Measurements from ENCODE around the gene CUBN. TPM values are rescaled to one million over a fixed set of nuclear protein-coding genes. Genes with fewer than 3 reads are reported as not detected.

CUBN gene
- total RNA-seq, 1 experiment from 2014 or later = 0.46 TPM

GRCh38 chr10:16938952-16939351 lies 190.7 kb downstream of the CUBN start:
- H3K27me3 Mint-ChIP-seq (ENCODE audit: low read depth) = peaks cover 3% of the 10 kb centered on the region; the same call in 1 of the 2 replicates
- H3K4me1 Mint-ChIP-seq = peaks cover 7% of the 10 kb centered on the region
- H3K4me3 Mint-ChIP-seq = no peak overlapping the region
- CTCF ChIA-PET = no interaction called here
- POLR2A ChIA-PET = no interaction called here
- TF ChIP-seq NR2C2 (CRISPR knock-in tag; IDR thresholded peaks at IDR 0.05) (no peak), USF2 (CRISPR knock-in tag; IDR thresholded peaks at IDR 0.05) (no peak), FOXP4 (CRISPR knock-in tag; IDR thresholded peaks at IDR 0.05) (no peak), CREM (CRISPR knock-in tag; IDR thresholded peaks at IDR 0.05) (no peak), ZNF423 (CRISPR knock-in tag; IDR thresholded peaks at IDR 0.05) (no peak), NFYB (CRISPR knock-in tag; conservative IDR thresholded peaks at IDR 0.05; ENCODE audit: low read depth) (no peak), ZBTB43 (CRISPR knock-in tag; IDR thresholded peaks at IDR 0.05) (no peak), ZNF425 (CRISPR knock-in tag; conservative IDR thresholded peaks at IDR 0.05) (no peak), ATF3 (CRISPR knock-in tag; conservative IDR thresholded peaks at IDR 0.05) (no peak), CREB1 (CRISPR knock-in tag; IDR thresholded peaks at IDR 0.05) (no peak), ELF4 (CRISPR knock-in tag; IDR thresholded peaks at IDR 0.05; ENCODE audit: low read depth) (no peak), E2F5 (CRISPR knock-in tag; IDR thresholded peaks at IDR 0.05) (no peak), ZNF219 (CRISPR knock-in tag; IDR thresholded peaks at IDR 0.05; ENCODE audit: borderline replicate concordance) (no peak), ZNF263 (CRISPR knock-in tag; IDR thresholded peaks at IDR 0.05; ENCODE audit: low read depth) (no peak)
- DNase-seq (ENCODE audit: low spot score) (no peak), ATAC-seq (no peak)
- no peaks in the 10 kb centered on the region for H3K36me3 Mint-ChIP-seq
- no peak overlapping the region for H3K27ac Mint-ChIP-seq
- H3K9me3 Mint-ChIP-seq = no peaks in the 10 kb centered on the region

- POLR2A ChIA-PET = no interaction called here
- ATAC-seq = no peak
- DNase-seq (ENCODE audit: low spot score) = no peak
- CTCF ChIA-PET = no interaction called here
- Mint-ChIP-seq H3K36me3 (no peaks in the 10 kb centered on the region), H3K27ac (no peak overlapping the region), H3K9me3 (no peaks in the 10 kb centered on the region), H3K27me3 (ENCODE audit: low read depth) (no peaks in the 10 kb centered on the region; the same call in 1 of the 2 replicates), H3K4me1 (peaks cover 3% of the 10 kb centered on the region), H3K4me3 (no peak overlapping the region)
- TF ChIP-seq CDX4 (CRISPR knock-in tag; IDR thresholded peaks at IDR 0.05; ENCODE audit: borderline replicate concordance) (no peak), FOXP1 (CRISPR knock-in tag; IDR thresholded peaks at IDR 0.05; ENCODE audit: borderline replicate concordance) (no peak), ZNF281 (CRISPR knock-in tag; IDR thresholded peaks at IDR 0.05) (no peak), NR1H2 (CRISPR knock-in tag; IDR thresholded peaks at IDR 0.05) (no peak), ZNF219 (CRISPR knock-in tag; IDR thresholded peaks at IDR 0.05; ENCODE audit: borderline replicate concordance) (no peak), ELF4 (CRISPR knock-in tag; IDR thresholded peaks at IDR 0.05; ENCODE audit: low read depth) (no peak), PREB (CRISPR knock-in tag; IDR thresholded peaks at IDR 0.05; ENCODE audit: borderline replicate concordance) (no peak), NFATC4 (CRISPR knock-in tag; IDR thresholded peaks at IDR 0.05) (no peak), NR3C1 (CRISPR knock-in tag; conservative IDR thresholded peaks at IDR 0.05; ENCODE audit: low read depth) (no peak), ETV6 (CRISPR knock-in tag; IDR thresholded peaks at IDR 0.05) (no peak)
These were observed 195.2 kb downstream of the CUBN start for GRCh38 chr10:16934461-16934860.

Measured in WTC11 (cell line).